ENCODE data around the gene SLC48A1.
"Not testable (repeated sequence)": the region's sequence is repeated elsewhere in the genome, so short reads cannot be mapped to it uniquely, and the experiment has no call there.

Gene SLC48A1

GRCh38 chr12:47812797-47813510 is 39.9 kb downstream of the SLC48A1 start:
- Histone ChIP-seq H3K27me3 (ENCODE audit: insufficient read depth, poor library complexity, severe bottlenecking) (no peaks in the 10 kb centered on the region), H3K4me3 (replicated peaks; ENCODE audit: insufficient read depth, low read length) (peak overlapping the region; percentile 44), H3K27ac (replicated peaks) (peak overlapping the region; percentile 91)
- peak; percentile 79 for TF ChIP-seq POLR2AphosphoS5 (IDR thresholded peaks at IDR 0.05; ENCODE audit: low read depth)
- peak; percentile 29 for TF ChIP-seq REST (IDR thresholded peaks at IDR 0.05; ENCODE audit: insufficient replicate concordance, low read depth)
- no peak for TF ChIP-seq CTCF (IDR thresholded peaks at IDR 0.05; ENCODE audit: insufficient read depth, low read length)
- DNase-seq (ENCODE audit: low read depth in 1 of 2, low spot score in 1 of 2): peak; percentile 83 to 92

- peak overlapping the region; percentile 91 for H3K27ac ChIP-seq (replicated peaks)
- peak overlapping the region; percentile 44 for H3K4me3 ChIP-seq (replicated peaks; ENCODE audit: insufficient read depth, low read length)
- TF ChIP-seq CTCF (IDR thresholded peaks at IDR 0.05; ENCODE audit: insufficient read depth, low read length): no peak
- TF ChIP-seq SPI1 (IDR thresholded peaks at IDR 0.05; ENCODE audit: borderline replicate concordance, low read depth): peak; percentile 92
- TF ChIP-seq POLR2AphosphoS5 (IDR thresholded peaks at IDR 0.05; ENCODE audit: low read depth): no peak; the same call in 1 of the 2 replicates
- TF ChIP-seq GABPA (IDR thresholded peaks at IDR 0.05; ENCODE audit: low read depth): no peak
- no peak for TF ChIP-seq REST (IDR thresholded peaks at IDR 0.05; ENCODE audit: insufficient replicate concordance, low read depth)
- DNase-seq (ENCODE audit: low read depth in 1 of 2, low spot score in 1 of 2): peak; percentile 70 to 82
- H3K27me3 ChIP-seq (ENCODE audit: insufficient read depth, poor library complexity, severe bottlenecking): no peaks in the 10 kb centered on the region
Observed at GRCh38 chr12:47813511-47814196, 40.6 kb downstream of the SLC48A1 start.

- H3K27me3 ChIP-seq (ENCODE audit: insufficient read depth, poor library complexity, severe bottlenecking): no peaks in the 10 kb centered on the region
- no peak for DNase-seq (ENCODE audit: low read depth in 1 of 2, low spot score in 1 of 2)
- no peak overlapping the region for H3K4me3 ChIP-seq (replicated peaks; ENCODE audit: insufficient read depth, low read length)
- TF ChIP-seq GABPA (IDR thresholded peaks at IDR 0.05; ENCODE audit: low read depth) (no peak), POLR2AphosphoS5 (IDR thresholded peaks at IDR 0.05; ENCODE audit: low read depth) (no peak), SPI1 (IDR thresholded peaks at IDR 0.05; ENCODE audit: borderline replicate concordance, low read depth) (no peak), REST (IDR thresholded peaks at IDR 0.05; ENCODE audit: insufficient replicate concordance, low read depth) (no peak), CTCF (IDR thresholded peaks at IDR 0.05; ENCODE audit: insufficient read depth, low read length) (no peak)
- peak overlapping the region; percentile 91 for H3K27ac ChIP-seq (replicated peaks)
Observed at GRCh38 chr12:47814539-47815170, 41.6 kb downstream of the SLC48A1 start.

GRCh38 chr12:47815447-47815846 is 42.4 kb downstream of the SLC48A1 start:
- not testable (repeated sequence) for H3K27me3 ChIP-seq (ENCODE audit: insufficient read depth, poor library complexity, severe bottlenecking); DNase-seq (ENCODE audit: low read depth in 1 of 2, low spot score in 1 of 2); H3K4me3 ChIP-seq (replicated peaks; ENCODE audit: insufficient read depth, low read length)
- peak overlapping the region; percentile 91 for H3K27ac ChIP-seq (replicated peaks)
